ENCODE data around the gene SCN9A. TPM values are rescaled to one million over a fixed set of nuclear protein-coding genes. Genes with fewer than 3 reads are reported as not detected.

Gene SCN9A
- total and polyA plus RNA-seq, 9 of the 15 experiments (the other 6 are each of a cell fraction or from before 2014, with no cell fraction given) = 1.4 to 22.8 (median 7.1) TPM

DNA sequence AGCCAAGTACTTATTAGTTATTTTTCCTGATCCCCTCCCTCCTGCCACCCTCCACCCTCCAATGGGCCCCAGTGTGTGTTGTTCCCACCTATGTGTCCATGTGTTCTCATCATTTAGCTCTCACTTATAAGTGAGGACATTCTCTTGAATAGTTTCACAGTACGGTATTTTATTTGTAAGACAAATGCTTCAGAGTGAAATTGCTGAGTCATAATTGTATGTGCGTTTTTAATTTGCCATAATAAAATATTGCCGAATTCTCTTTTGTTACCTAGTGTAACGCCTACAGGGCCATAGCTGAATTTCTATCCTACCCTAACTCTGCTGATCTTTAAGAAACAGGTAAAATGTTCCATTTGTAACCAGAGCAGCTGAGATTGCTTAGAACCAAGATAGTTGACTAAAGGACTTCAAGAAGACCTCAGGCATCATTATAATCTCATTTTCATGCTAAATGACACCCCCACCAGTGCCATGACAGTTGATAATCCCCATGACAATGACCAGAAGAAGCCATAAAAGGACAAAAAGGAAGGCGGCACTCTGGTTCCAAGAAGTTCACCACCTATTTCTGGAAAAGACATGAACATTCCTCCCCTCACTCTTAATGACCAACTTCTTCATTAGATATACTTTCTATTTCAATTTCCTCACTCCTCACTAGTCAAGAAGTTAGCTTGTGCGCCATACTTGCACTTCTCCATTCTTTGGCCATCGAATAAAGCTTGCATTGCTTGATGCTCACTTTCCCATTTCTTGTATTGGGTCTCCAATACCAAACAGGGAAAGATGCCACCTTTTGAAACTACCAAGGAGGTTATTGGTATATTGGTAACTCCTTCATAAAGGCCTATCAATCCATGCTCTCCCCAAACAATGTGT lies 18.4 kb downstream of the SCN9A start (continued):
- peak; percentile 34; the same call in 1 of the 2 replicates for TF ChIP-seq TEAD4 (IDR thresholded peaks at IDR 0.05; ENCODE audit: low read length)
- no peak for TF ChIP-seq TEAD4 (CRISPR knock-in tag; IDR thresholded peaks at IDR 0.05; ENCODE audit: borderline replicate concordance)
- TF ChIP-seq, protein P1, sequence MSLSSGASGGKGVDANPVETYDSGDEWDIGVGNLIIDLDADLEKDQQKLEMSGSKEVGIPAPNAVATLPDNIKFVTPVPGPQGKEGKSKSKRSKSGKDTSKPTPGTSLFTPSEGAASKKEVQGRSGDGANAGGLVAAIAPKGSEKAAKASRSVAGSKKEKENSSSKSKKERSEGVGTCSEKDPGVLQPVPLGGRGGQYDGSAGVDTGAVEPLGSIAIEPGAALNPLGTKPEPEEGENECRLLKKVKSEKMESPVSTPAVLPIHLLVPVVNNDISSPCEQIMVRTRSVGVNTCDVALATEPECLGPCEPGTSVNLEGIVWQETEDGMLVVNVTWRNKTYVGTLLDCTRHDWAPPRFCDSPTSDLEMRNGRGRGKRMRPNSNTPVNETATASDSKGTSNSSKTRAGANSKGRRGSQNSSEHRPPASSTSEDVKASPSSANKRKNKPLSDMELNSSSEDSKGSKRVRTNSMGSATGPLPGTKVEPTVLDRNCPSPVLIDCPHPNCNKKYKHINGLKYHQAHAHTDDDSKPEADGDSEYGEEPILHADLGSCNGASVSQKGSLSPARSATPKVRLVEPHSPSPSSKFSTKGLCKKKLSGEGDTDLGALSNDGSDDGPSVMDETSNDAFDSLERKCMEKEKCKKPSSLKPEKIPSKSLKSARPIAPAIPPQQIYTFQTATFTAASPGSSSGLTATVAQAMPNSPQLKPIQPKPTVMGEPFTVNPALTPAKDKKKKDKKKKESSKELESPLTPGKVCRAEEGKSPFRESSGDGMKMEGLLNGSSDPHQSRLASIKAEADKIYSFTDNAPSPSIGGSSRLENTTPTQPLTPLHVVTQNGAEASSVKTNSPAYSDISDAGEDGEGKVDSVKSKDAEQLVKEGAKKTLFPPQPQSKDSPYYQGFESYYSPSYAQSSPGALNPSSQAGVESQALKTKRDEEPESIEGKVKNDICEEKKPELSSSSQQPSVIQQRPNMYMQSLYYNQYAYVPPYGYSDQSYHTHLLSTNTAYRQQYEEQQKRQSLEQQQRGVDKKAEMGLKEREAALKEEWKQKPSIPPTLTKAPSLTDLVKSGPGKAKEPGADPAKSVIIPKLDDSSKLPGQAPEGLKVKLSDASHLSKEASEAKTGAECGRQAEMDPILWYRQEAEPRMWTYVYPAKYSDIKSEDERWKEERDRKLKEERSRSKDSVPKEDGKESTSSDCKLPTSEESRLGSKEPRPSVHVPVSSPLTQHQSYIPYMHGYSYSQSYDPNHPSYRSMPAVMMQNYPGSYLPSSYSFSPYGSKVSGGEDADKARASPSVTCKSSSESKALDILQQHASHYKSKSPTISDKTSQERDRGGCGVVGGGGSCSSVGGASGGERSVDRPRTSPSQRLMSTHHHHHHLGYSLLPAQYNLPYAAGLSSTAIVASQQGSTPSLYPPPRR (CRISPR knock-in tag; IDR thresholded peaks at IDR 0.05; ENCODE audit: borderline replicate concordance) = no peak
- TF ChIP-seq, protein P2, sequence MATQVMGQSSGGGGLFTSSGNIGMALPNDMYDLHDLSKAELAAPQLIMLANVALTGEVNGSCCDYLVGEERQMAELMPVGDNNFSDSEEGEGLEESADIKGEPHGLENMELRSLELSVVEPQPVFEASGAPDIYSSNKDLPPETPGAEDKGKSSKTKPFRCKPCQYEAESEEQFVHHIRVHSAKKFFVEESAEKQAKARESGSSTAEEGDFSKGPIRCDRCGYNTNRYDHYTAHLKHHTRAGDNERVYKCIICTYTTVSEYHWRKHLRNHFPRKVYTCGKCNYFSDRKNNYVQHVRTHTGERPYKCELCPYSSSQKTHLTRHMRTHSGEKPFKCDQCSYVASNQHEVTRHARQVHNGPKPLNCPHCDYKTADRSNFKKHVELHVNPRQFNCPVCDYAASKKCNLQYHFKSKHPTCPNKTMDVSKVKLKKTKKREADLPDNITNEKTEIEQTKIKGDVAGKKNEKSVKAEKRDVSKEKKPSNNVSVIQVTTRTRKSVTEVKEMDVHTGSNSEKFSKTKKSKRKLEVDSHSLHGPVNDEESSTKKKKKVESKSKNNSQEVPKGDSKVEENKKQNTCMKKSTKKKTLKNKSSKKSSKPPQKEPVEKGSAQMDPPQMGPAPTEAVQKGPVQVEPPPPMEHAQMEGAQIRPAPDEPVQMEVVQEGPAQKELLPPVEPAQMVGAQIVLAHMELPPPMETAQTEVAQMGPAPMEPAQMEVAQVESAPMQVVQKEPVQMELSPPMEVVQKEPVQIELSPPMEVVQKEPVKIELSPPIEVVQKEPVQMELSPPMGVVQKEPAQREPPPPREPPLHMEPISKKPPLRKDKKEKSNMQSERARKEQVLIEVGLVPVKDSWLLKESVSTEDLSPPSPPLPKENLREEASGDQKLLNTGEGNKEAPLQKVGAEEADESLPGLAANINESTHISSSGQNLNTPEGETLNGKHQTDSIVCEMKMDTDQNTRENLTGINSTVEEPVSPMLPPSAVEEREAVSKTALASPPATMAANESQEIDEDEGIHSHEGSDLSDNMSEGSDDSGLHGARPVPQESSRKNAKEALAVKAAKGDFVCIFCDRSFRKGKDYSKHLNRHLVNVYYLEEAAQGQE (IDR thresholded peaks at IDR 0.05; ENCODE audit: borderline replicate concordance) = no peak
- TF ChIP-seq, protein P2 (CRISPR knock-in tag; IDR thresholded peaks at IDR 0.05; ENCODE audit: low read depth) = no peak
- 0 out of 2 replicates have a peak, but pooled peaks have one; percentile 49 for TF ChIP-seq NCOA6 (IDR thresholded peaks at IDR 0.05)
- TF ChIP-seq, protein P3, sequence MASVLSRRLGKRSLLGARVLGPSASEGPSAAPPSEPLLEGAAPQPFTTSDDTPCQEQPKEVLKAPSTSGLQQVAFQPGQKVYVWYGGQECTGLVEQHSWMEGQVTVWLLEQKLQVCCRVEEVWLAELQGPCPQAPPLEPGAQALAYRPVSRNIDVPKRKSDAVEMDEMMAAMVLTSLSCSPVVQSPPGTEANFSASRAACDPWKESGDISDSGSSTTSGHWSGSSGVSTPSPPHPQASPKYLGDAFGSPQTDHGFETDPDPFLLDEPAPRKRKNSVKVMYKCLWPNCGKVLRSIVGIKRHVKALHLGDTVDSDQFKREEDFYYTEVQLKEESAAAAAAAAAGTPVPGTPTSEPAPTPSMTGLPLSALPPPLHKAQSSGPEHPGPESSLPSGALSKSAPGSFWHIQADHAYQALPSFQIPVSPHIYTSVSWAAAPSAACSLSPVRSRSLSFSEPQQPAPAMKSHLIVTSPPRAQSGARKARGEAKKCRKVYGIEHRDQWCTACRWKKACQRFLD (CRISPR knock-in tag; IDR thresholded peaks at IDR 0.05) = peak; percentile 11; the same call in 1 of the 2 replicates
- TF ChIP-seq, protein P4, sequence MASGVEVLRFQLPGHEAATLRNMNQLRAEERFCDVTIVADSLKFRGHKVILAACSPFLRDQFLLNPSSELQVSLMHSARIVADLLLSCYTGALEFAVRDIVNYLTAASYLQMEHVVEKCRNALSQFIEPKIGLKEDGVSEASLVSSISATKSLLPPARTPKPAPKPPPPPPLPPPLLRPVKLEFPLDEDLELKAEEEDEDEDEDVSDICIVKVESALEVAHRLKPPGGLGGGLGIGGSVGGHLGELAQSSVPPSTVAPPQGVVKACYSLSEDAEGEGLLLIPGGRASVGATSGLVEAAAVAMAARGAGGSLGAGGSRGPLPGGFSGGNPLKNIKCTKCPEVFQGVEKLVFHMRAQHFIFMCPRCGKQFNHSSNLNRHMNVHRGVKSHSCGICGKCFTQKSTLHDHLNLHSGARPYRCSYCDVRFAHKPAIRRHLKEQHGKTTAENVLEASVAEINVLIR (CRISPR knock-in tag; IDR thresholded peaks at IDR 0.05) = 0 out of 2 replicates have a peak, but pooled peaks have one; percentile 14
- TF ChIP-seq ZNF197 (CRISPR knock-in tag; IDR thresholded peaks at IDR 0.05; ENCODE audit: low read depth) = peak; percentile 78
- TF ChIP-seq DIDO1 (tag; IDR thresholded peaks at IDR 0.05; ENCODE audit: low read depth) = 0 out of 2 replicates have a peak, but pooled peaks have one; percentile 20
- peak; percentile 65; the same call in 1 of the 2 replicates for TF ChIP-seq POLR2A (conservative IDR thresholded peaks at IDR 0.05)
